HG02798 (cell line): ENCODE measurements around the gene TLR8.
A peak's percentile ranks its signal among the peaks of the same experiment; 100 is the strongest.
"Not testable (repeated sequence)": the region's sequence is repeated elsewhere in the genome, so short reads cannot be mapped to it uniquely, and the experiment has no call there.

ENCODE experiments used
- ATAC-seq: cut with Tn5 transposase; IDR thresholded peaks from one replicate; pipeline ENCODE4 v1.9.1; 2021; ENCODE audit warnings: mild to moderate bottlenecking; ENCODE audit not compliant: unreplicated experiment, poor library complexity

The TLR8 gene

DNA sequence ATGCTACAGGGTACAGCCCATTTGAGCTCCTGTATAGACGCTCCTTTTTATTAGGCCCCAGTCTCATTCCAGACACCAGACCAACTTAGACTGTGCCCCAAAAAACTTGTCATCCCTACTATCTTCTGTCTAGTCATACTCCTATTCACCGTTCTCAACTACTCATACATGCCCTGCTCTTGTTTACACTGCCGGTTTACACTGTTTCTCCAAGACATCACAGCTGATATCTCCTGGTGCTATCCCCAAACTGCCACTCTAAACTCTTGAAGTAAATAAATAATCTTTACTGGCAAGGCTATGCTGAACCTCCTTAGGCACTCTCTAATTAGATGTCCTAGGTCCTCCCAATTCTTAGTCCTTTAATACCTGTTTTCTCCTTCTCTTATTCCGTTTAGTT is 38.0 kb downstream of the TLR8 start:
- not testable (repeated sequence) for ATAC-seq

DNA sequence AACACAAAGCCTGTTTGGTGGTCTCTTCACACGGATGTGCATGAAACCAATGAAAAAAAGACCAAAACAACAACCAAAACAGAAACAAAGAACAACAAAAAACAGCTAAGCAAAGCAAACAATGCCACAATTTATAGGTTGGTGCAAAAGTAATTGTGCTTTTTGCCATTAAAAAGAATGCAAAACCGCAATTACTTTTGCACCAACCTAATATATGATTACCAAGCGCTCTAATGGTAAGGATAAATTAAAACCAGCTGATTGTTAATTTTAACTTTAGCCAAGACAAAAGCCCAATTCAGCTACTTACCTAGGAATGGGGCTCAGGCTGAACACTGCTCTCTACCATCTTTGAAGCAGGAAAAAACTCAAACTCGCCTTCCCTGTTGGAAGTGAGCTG is 39.1 kb downstream of the TLR8 start:
- no peak for ATAC-seq

GRCh38 chrX:12946406-12946805 is 40.0 kb downstream of the TLR8 start:
- no peak for ATAC-seq

- ATAC-seq, result no peak
Observed at GRCh38 chrX:12946838-12947544, 40.6 kb downstream of the TLR8 start.

GRCh38 chrX:12947545-12948235 is 41.3 kb downstream of the TLR8 start:
- ATAC-seq, result no peak

DNA sequence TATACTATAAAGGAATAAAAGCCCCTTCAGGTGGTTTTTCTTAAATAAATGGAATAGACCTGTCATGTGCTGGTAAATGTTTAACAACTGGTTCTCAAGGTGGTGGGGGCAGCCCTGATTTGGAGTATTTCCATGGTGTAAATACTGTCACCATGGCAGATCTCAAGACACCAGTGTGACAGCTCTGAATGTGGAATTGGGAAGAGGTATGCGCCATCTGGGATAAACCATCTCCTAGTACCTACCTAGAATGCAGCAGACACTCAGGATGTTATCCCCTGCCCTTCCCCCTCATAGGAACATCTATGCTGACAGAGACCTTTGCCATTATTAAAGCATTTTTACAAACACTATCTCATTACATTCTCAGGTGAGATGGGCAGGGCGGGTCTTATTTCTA is 42.1 kb downstream of the TLR8 start:
- no peak for ATAC-seq

DNA sequence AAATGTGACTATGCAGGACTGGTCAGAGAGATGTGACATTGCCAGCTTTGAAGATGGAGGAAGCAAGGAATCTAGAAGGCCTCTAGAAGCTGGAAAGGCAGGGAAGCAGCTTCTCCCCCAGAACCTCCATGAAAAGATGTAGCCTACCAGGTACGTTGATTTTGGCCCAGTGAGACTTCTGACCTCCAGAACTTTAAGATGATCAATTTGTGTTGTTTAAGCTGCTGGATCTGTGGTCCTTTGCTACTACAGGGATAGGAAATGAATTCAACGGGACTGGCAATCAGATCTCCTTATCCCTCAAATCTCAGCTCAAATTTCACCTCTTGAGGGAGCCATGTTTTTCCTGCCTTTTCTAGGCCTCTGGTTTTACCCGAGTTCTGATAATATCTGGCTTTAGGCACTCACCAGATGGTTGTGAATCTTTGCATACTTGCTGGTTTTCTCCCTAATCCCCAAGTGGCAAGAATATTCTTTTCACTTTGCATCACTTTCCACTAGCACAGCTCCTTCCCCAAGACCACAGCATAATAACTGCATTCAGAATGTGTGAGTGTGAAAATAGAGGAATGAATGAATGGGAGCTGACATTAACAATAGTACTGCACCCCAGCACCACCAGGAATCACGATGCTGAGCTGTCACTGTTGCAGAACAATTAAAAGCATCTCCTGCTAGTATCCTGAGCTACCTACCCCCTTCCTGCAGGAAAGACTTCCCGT is 42.9 kb downstream of the TLR8 start:
- no peak for ATAC-seq

DNA sequence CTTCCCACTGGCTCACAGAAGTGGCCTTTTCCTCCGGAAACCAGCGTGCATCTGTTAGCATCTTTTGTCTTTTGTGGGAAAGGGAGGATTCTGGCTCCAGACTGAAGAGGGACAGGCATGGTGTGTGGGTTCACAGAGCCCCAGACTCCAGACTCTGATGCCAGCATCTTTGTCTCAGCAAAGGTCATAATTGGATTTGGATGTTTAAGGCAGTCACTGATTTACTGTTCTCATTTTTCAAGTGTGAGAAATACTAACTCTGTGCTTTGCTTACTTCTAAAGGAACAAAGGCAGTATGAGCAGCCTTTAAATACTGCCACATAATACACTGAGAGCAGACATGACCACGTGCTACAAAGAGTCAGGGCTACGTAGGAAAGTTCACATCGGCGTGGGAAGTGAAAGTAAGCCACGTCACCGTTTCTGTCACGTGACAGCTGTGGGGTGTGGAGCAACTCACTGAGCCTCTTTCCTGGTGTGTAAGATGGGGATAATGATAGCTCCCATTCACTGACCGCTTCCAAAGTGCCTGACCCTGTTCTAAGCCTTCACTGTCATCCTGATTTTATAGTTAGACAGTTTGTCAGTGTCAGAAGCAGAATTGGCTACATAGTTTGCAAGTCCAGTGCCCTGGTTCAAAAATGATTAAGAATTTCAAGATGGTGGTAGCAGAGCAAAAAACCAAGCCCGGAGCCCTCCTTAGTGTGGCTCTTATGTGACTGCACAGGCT is 43.7 kb downstream of the TLR8 start:
- ATAC-seq, result peak; percentile 49

- peak; percentile 75 for ATAC-seq
Observed at GRCh38 chrX:12950851-12951594, 44.6 kb downstream of the TLR8 start.

DNA sequence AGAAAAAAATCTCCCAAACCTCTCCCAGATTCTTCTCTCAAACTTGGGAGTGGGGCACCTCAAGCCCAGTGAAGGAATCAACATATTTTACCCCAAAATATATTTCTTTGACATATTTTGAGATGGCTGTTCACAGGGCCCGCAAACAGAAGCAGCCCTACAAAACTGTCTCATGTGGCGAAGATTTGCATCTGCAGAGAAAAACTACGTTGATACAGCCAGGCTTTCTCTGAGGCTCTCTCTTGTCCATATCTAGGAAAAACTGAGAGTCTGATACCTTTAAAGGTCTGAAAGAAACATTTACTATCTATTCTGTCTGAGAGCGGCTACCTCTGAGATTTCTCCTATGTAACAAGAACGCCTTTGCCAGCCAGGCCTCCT is 45.2 kb downstream of the TLR8 start:
- ATAC-seq, result no peak

DNA sequence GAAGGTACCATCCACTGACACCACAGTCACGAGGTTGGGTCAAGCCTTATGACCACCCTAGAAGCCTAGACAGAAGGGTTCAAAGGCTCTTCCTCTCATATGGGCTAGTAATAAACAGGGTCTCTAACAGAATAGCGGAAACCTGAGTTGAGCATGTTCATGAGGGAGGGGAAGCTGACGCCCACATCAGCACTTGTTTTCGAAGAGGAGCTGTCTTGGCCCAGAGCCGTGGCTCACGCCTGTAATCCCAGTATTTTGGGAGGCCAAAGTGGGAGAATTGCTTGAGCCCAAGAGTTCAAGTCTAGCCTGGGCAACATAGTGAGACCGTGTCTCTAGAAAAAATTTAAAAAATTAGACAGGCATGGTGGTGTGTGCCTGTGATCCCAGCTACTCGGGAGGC is 47.0 kb downstream of the TLR8 start:
- ATAC-seq, result no peak

- ATAC-seq, result no peak
Observed at GRCh38 chrX:12954376-12954775, 48.0 kb downstream of the TLR8 start.

DNA sequence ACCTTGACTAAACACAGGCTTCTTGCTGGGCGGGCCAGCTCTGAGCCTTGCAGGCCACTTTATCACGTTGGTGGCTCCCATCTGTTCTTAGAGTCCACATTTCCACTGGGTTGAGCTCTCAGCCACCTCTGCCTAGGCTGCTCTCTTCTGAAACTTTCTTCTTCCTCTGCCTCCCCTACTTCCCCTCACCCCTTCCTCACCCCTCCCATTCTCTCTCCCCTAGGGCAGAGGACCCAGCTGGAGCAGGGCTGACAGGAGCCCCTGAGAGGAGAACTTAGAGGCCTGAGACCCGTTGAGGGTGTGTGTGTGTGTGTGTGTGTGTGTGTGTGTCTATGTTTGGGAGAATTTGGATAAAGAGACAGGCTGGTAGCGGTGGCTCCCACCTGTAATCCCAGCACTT is 48.6 kb downstream of the TLR8 start:
- no peak for ATAC-seq

- ATAC-seq, result peak; percentile 42
Observed at GRCh38 chrX:12955882-12956703, 49.7 kb downstream of the TLR8 start.

DNA sequence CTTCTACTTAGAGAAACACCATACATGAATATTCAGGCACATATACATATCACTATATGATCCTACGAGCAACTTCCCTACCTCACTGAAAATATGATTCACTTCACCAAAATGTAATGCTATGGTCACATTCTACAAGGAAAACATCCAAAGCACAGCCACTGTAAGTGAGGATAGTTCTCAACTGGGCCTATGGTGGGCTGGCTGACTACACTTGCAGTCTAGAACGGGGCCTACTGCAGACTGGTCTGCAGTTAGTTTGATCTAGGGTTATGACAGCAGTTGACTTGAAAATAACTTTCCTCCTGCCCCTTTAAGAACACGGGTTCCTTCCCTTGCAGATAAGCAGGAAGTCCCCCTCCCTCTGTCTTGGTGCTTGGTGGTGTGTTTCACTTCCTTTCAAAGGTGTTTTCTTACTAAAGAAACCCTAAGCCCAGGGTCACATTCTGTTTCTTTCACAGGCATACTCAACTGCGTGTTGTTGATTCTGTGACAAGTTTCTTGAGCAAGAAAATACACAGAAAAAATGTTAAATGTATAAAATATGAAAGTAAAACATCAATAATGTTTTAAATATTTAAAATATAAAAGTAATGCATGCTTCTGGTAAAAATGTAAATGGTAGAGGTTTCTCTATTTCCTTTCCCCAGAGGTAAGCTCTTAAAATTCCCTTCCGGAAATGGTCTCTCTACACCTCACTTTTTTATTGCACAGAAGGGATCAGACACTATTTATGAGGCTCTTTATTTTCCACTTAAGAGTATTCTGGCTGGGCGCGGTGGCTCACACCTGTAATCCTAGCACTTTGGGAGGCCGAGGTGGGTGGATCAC is 50.5 kb downstream of the TLR8 start:
- ATAC-seq, result peak; percentile 74

GRCh38 chrX:12958059-12958458 is 51.6 kb downstream of the TLR8 start:
- ATAC-seq, result no peak

DNA sequence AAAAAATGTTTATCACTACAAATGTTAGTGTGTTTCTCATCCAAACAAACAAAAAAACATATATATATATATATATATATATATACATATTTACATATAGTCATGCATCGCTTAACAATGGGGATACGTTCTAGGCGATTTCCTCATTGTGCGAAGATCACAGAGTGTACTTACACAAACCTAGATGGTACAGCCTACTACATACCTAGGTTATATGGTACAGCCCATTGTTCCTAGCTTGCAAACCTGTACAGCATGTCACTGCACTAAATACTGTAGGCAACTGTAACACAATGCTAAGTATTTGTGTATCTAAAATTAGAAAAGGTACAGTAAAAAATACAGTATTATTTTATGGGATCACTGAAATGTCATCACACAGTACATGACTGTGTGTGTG is 52.0 kb downstream of the TLR8 start:
- no peak for ATAC-seq

- ATAC-seq, result no peak
Observed at GRCh38 chrX:12961196-12961718, 54.8 kb downstream of the TLR8 start.
